Activated CD4-positive, alpha-beta T cell treated with anti-CD3 and anti-CD28 coated beads for 48 hours (primary cell): Measurements from ENCODE around the gene C1QL1.

Source experiments
- DNase-seq: peaks from one replicate; pipeline ENCODE4 v3.0.0-alpha.2; 2020

Gene C1QL1

DNA sequence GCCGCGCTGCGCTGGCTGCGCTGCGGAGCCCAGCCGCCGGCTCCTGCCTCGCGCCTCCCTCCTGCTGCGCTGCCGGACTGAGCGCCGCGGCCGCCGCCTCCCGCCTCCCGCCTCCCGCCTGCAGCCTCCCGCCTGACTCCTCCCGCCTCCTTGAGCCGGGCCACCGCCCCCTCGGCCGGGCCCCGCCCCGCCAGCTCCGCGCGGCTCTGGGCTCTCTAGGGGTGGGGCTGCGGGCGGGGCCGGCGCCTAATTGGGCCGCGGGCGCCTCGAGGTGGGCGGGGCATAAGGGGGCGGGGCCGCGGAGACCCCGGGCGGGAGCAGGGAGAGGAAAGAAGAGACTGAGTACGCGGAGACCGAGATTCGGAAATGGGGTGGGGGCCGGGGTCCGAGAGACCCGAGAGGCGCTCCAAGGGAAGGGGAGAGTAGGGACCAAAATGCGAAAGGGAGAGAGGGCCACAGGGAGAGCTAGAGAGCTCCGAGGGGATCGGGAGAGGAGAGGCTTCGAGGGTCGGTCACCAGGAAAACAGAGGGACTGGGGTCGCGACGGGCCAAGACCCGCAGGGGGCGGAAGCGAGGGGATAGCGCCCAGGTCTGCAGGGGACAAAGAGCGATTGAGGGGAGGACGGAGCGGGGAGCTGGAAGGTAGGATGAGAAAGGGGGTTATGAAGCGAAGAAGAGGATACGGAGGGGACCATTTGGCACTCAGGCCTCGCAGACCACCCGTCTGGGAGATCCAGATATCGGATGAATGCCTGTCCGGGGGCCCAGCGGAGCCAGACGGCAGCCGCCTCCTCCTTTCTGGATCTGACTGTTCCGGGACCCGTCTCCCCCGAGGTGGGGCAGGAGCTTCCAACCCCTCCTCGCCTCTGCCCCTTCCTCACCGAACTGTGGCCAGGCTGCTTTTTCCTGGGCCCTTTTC, at the start of gene C1QL1:
Gene C1QL1 (minus strand): TSS at position 79 of the 919 bp plus-strand sequence. CDS start 255 bp downstream, outside the sequence.
- DNase-seq, result peak; percentile 89

GRCh38 chr17:45016823-45017222, 48.7 kb upstream of the C1QL1 start:
- no peak for DNase-seq

DNA sequence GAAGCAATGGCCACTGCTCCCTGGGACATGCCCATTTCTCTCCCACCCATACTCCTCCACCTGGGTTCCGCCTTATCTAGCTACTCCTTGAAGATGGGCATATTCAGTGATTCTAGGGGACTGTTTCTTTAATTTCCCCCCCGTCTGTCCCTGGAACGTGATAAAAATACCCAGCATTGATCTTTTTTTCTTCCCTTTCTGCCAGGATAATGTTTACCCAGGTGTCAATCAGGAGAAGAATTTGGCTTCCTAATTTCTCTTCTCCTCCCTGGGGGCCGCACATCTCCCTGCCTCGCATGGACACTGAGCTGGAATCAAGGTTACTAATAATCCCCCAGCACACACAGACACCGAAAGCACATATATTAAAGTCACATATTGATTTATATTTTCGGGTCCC, 48.1 kb upstream of the C1QL1 start:
- DNase-seq, result no peak

GRCh38 chr17:45013021-45013997, 45.2 kb upstream of the C1QL1 start:
- DNase-seq, result no peak

GRCh38 chr17:45011767-45012166, 43.7 kb upstream of the C1QL1 start:
- DNase-seq, result no peak

DNA sequence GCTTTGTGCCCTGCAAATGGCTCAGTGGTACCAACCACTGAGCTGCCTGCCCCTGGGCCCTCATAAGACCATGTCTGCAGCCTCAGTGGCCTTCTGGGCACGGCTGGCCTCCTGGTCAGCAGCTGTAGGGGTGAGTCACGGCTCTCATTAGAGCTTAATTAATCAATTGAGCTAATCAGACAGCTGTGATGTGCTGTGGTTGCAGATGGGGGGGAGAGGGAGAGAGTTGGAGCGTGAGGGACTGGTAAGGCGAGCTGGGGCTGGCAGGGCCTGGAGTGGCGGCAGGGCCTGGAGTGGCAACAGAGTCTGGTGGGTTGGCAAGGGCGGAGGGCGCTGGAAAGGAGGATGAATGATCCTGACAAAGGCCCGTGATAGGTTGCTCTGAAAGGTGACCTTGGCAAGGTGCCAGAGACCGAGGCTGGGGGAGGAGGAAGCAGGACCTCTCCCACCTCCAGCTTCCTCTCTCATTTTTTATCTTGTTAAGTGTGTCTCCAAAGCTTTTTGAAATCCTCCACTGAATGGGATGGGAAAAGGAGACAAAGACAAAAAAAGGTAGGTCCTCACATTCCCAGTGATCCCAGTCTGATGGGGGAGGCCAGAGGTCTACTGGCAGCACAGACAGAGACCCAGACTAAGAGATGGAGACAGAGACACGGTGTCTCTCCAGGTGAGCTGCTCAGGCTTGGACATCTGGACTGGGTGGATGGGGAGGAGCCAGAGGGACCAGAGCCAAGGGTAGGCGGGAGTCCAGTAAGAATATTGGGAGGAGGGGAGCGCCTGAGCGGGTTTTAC, 41.8 kb upstream of the C1QL1 start:
- no peak for DNase-seq

GRCh38 chr17:45008216-45008615, 40.1 kb upstream of the C1QL1 start:
- DNase-seq, result no peak

DNA sequence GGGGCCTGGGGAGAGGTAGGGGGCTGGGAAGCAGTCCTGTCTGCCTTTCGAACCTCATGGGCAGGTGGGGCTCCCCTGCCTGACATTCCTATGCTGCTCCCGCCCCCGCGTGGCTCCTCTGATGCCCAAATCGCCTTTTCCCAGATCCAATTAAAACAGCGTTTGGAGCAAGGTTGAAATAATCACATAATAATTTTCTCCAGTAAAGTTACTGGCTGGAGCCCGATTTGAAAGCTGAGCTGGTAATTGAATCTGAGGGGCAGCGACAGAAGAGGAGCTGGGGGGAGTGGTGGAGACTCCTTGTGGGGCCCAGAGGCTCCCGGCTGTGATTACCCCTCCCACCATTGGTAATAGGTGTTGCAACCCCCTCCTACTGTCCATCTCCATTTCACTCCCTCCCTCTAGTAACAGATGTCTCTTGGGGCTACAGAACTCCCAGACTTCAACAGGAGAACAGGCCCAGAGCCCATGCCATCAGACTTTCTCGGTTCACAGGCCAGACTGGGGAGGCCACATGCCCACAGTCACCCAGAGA, 38.9 kb upstream of the C1QL1 start:
- no peak for DNase-seq

DNA sequence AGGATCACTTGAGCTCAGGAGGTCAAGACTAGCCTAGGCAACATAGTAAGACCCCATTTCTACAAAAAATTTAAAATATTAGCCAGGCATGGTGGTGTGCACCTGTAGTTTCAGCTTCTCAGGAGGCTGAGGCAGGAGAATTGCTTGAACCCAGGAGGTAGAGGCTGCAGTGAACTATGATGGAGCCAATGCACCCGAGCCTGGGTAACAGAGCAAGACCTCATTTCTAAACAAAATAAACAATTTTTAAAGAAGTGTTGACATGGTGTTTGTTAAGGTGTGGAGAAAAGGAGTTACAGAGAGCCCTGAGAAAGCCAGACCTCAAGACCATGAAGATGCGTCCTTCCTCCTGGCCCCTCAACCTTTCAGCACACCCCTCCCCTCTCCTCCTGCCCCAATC, 37.6 kb upstream of the C1QL1 start:
- DNase-seq, result no peak

GRCh38 chr17:45004388-45004787, 36.3 kb upstream of the C1QL1 start:
- DNase-seq, result no peak

DNA sequence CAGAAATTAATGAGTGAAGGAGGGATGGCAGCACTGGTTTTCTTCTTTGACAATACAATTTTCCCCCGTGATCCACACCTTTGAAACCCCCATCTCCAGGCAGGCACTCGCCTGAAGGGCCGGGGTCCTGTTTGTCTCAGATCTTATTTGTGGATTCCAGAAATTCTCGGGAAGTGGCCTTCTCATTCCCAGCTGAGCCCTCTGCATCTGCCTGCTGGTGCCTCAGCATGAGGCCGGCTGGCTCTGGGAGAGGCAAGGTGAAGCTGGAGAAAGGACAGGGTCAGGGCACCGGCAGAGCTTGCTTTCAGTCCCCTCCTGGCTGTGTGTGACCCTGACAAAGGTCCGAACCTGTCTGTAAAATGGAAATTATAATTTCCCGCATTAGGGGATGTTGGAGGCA, 35.8 kb upstream of the C1QL1 start:
- no peak for DNase-seq

DNA sequence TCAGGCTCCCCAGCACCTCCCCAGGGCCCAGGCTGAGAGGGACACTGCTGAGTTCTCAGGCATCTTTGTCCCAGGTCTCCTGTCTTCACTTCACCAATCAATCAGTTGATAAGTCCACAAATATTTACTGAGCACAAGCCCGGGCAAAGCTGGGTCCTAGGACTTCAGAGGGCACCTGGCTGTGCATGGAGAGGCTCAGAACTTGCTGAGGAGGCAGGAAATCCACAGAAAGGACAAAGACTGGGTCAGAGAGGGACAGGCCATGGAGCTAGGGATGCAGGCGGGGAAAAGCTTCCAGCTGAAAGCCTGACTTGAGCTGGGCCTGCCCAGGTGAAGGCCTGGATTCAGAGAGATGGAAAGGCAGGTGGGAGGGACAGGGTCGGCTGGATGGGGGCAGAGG, 33.2 kb upstream of the C1QL1 start:
- DNase-seq, result no peak

GRCh38 chr17:44999433-44999832, 31.3 kb upstream of the C1QL1 start:
- DNase-seq, result no peak

DNA sequence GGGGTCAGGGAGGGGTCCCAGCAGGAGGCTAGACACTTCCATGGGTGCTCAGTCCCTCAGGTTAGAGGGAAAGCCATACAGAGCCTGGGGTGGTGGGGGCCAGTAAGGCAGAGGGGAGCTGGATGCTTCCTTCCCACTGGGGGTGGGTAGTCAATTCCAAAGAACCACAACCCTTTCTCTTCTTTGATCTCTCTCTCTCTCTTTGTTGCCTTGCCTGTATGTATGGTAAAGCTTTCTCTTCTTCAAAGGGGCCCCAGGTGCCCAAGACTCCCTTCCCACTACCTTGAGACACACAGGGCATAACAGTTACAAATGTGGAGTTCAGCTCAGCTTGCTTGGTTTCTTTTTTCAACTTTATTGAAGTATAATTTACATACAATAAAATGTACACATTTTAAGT, 30.5 kb upstream of the C1QL1 start:
- DNase-seq, result no peak

GRCh38 chr17:44997733-44998520, 29.8 kb upstream of the C1QL1 start:
- no peak for DNase-seq

DNA sequence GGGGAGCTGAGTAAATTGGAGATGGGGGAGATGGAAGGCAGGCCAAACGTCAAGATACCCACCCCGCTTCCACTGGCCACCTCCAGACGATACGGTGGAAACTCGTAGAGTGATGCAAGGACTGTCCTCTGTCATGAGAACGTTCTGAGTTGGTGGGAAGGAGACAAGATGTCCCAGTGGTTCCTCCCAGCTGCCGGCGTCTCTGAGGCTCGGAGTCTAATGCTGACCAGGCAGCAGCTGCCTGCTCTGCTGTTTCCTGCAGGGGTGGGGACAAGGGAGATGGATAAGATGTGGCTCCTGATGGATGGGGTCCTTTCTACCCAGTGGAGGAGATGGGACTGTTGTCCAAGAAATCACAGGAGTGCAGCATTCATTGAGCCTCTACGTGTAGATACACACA, 28.2 kb upstream of the C1QL1 start:
- DNase-seq, result no peak

GRCh38 chr17:44995436-44996001, 27.4 kb upstream of the C1QL1 start:
- DNase-seq, result no peak

- DNase-seq, result no peak
Measured at GRCh38 chr17:44992242-44992939, 24.3 kb upstream of the C1QL1 start.

- no peak for DNase-seq
Measured at GRCh38 chr17:44990994-44991393, 22.9 kb upstream of the C1QL1 start.

DNA sequence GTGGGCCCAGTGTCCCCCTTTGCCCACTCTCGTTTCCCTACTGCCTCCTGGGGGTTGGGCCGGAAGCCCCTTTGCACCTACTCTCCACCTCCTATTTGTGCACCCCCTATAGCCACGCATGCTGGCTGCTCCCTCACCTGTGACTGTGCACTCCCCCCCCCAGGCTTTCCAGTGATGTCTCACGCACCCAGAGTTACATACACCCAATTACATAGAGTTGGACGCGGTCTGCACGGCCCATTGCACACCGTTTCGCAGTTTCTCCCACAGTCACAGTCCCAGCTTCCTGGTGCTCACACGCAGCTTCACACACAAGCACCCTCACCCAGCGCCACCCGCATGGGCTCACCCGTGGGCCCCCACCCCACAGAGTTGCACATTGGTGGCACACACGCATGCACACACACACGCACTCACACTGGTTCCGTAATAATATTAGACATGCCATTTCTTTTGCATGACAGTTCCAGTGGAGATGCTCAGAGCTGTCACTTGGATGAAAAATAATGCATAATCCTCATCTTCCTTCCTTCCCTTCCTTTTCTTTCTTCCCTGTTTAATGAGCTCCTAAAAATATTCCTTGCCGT, 21.5 kb upstream of the C1QL1 start:
- DNase-seq, result no peak
